B cell (primary cell): ENCODE measurements around the gene NMD3. TPM values are rescaled to one million over a fixed set of nuclear protein-coding genes. Genes with fewer than 3 reads are reported as not detected.

Experiments
- ATAC-seq: fragments of 200-7000 bp; cut with Tn5 transposase; one replicate; pipeline ENCODE4 v1.10.0; 2021; ENCODE audit warnings: low read depth, mild to moderate bottlenecking, moderate number of reproducible peaks, moderate library complexity
- CTCF ChIA-PET: fragments of 350-600 bp; sonication (Branson Sonifier 250); formaldehyde crosslinking; loops from one replicate; lab custom pipeline; 2021; ENCODE audit warnings: antibody characterized with exemption, inconsistent platforms; lab: Charles Lee
- POLR2A ChIA-PET: fragments of 350-600 bp; sonication (Branson Sonifier 250); formaldehyde crosslinking; loops from one replicate; lab custom pipeline; 2021; ENCODE audit warnings: antibody characterized with exemption; lab: Charles Lee
- DNase-seq: peaks from one replicate; pipeline ENCODE4 v3.0.0; 2013
- H2AFZ ChIP-seq: 2 replicates; pipeline ENCODE4 v1.6.1; 2012; ENCODE audit warnings: mild to moderate bottlenecking, low read depth, low read length; ENCODE audit not compliant: insufficient read depth, poor library complexity, severe bottlenecking
- H3K27ac ChIP-seq, 2 donors: 1 replicate in 1 of 2; 2 replicates in 1 of 2; pipeline ENCODE4 v1.5.1; 2012 to 2013; ENCODE audit warnings: low read length in 2 of 2, mild to moderate bottlenecking in 2 of 2, moderate library complexity in 1 of 2
- H3K27me3 ChIP-seq, 4 experiments: fragments of 200-600 bp in 1 of 4; sonication (generic) in 1 of 4; replicated peaks in 1 of 4; 1 replicate in 2 of 4; 2 replicates in 2 of 4; pipeline versions ENCODE4 v1.6.1 to v1.7.0; 2013 to 2016; ENCODE audit warnings: low read length in 3 of 4, mild to moderate bottlenecking in 2 of 4, mixed read lengths in 1 of 4, moderate library complexity in 1 of 4; ENCODE audit not compliant: insufficient read depth in 4 of 4, control insufficient read depth in 3 of 4; ENCODE audit errors: control extremely low read depth in 1 of 4
- H3K36me3 ChIP-seq, 2 experiments: replicated peaks in 1 of 2; 1 replicate in 1 of 2; 2 replicates in 1 of 2; pipeline versions ENCODE4 v1.6.1 to v1.7.1; 2013; ENCODE audit warnings: low read length in 1 of 2; ENCODE audit not compliant: insufficient read depth in 2 of 2, control insufficient read depth in 1 of 2; ENCODE audit errors: control extremely low read depth in 1 of 2, extremely low read depth in 1 of 2
- H3K4me1 ChIP-seq, 2 donors: fragments of 200-600 bp in 1 of 2; sonication (generic) in 1 of 2; 1 replicate in 1 of 2; 2 replicates in 1 of 2; pipeline versions ENCODE4 v1.5.1 to v1.6.1; 2013 to 2017; ENCODE audit warnings: low read length in 2 of 2; ENCODE audit not compliant: control insufficient read depth in 2 of 2, insufficient read depth in 2 of 2
- H3K4me2 ChIP-seq: replicated peaks from 2 replicates; pipeline ENCODE3; 2012; ENCODE audit warnings: mild to moderate bottlenecking, low read depth, low read length; ENCODE audit not compliant: poor library complexity, severe bottlenecking
- H3K4me3 ChIP-seq, 5 experiments: fragments of 200-600 bp in 1 of 5; sonication (generic) in 1 of 5; 1 replicate in 3 of 5; 2 replicates in 2 of 5; pipeline versions ENCODE4 v1.5.1 to v1.7.0; 2011 to 2016; ENCODE audit warnings: low read length in 4 of 5, mild to moderate bottlenecking in 4 of 5, low read depth in 2 of 5, control low read depth in 1 of 5, moderate library complexity in 1 of 5; ENCODE audit not compliant: insufficient read depth in 1 of 5; ENCODE audit errors: control extremely low read depth in 1 of 5, extremely low read depth in 1 of 5
- H3K79me2 ChIP-seq: fragments of 200-600 bp; sonication (generic); one replicate; pipeline ENCODE4 v1.6.0; 2016; ENCODE audit warnings: low read length; ENCODE audit not compliant: control insufficient read depth, insufficient read depth
- H3K9ac ChIP-seq: fragments of 200-600 bp; sonication (generic); 2 replicates; pipeline ENCODE4 v1.6.1; 2017; ENCODE audit warnings: mild to moderate bottlenecking, low read length, moderate library complexity
- H3K9me3 ChIP-seq, 3 donors: one replicate each; pipeline versions ENCODE4 v1.6.1 to v1.7.1; 2013; ENCODE audit warnings: low read length in 2 of 3; ENCODE audit not compliant: control insufficient read depth in 2 of 3, insufficient read depth in 1 of 3; ENCODE audit errors: control extremely low read depth in 1 of 3
- H4K20me1 ChIP-seq: 2 replicates; pipeline ENCODE4 v1.6.0; 2012; ENCODE audit warnings: mild to moderate bottlenecking, low read length; ENCODE audit not compliant: insufficient read depth, control insufficient read depth, poor library complexity, severe bottlenecking
- H3K27ac Mint-ChIP-seq: one replicate; pipeline ENCODE4 v1.8.0; 2021; ENCODE audit warnings: mixed read lengths
- H3K27me3 Mint-ChIP-seq: one replicate; pipeline ENCODE4 v1.8.0; 2021; ENCODE audit warnings: mixed read lengths
- H3K4me1 Mint-ChIP-seq: one replicate; pipeline ENCODE4 v1.8.0; 2021; ENCODE audit warnings: mixed read lengths
- H3K4me3 Mint-ChIP-seq: one replicate; pipeline ENCODE4 v1.8.0; 2021; ENCODE audit warnings: mixed read lengths
- H3K9me3 Mint-ChIP-seq: one replicate; pipeline ENCODE4 v1.8.0; 2022; ENCODE audit warnings: mixed read lengths; ENCODE audit not compliant: insufficient read depth
- EZH2 ChIP-seq: IDR thresholded peaks from 2 replicates; pipeline ENCODE4 v1.6.1; 2012; ENCODE audit warnings: borderline replicate concordance, low read depth, mild to moderate bottlenecking, moderate library complexity, low read length; ENCODE audit not compliant: insufficient read depth, poor library complexity, severe bottlenecking
- WGBS: methylation state at CpG from one replicate; pipeline ENCODE4 v1.1.5; 2013; ENCODE audit warnings: missing lambda C conversion rate; ENCODE audit not compliant: insufficient coverage; 5-methylcytosine and 5-hydroxymethylcytosine counted together
- intact Hi-C: fragments of 100-400 bp; cut with micrococcal nuclease; formaldehyde crosslinking; loops from one replicate; pipeline ENCODE4 v1.10.0; 2022
- polyA plus RNA-seq: library from polyadenylated mRNA; depleted of rRNA; stranded (reverse); fragments of >200 nt; gene quantifications from 2 replicates; pipeline ENCODE4 v1.2.3, GENCODE V29; 2012
- total RNA-seq, 2 donors: library from RNA; stranded (reverse); fragments of 120-200 nt in 1 of 2; gene quantifications; 1 replicate in 1 of 2; 2 replicates in 1 of 2; pipeline versions ENCODE4 v1.2.3 to v1.2.4, GENCODE V29; 2013 to 2022
- TF ChIP-seq, protein P1 (sequence below): fragments of 200-600 bp; IDR thresholded peaks from one replicate; pipeline ENCODE4 v1.8.0; 2022; ENCODE audit warnings: antibody characterized with exemption, mild to moderate bottlenecking

The NMD3 gene
- total and polyA plus RNA-seq, 2 donors (not counting 1 experiment from before 2014, with no cell fraction given) = 14.5 to 38.0 TPM

DNA sequence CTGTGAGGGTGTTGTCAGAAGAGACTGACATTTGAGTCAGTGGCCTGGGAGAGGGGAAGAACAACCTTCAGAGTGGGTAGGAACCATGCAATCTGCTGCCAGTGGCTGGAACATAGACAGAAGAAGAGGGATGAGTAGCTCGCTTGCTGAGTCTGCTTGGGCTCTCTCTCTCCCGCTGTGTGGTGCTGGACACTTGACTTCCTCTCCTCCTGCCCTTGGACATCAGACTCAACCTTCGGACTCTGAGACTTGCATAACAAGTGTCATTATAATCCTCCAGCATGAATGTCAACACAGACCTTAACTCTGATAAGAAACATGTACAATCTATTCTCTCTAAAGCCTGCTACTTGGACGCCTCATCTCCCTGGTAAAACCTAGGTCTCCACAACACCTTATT, 5.9 kb upstream of the NMD3 start:
- Histone ChIP-seq H2AFZ (no peak overlapping the region), H3K27ac (no peak overlapping the region), H3K9ac (no peak overlapping the region), H3K4me1 (peaks cover 0 to under 1% of the 10 kb centered on the region in 2 donors), H3K4me2 (no peak overlapping the region), H3K36me3 (no peaks in the 10 kb centered on the region), H3K27me3 (peaks cover 0 to 5% (median 2%) of the 10 kb centered on the region in 4 experiments), H3K4me3 (no peak overlapping the region), H3K79me2 (no peaks in the 10 kb centered on the region), H3K9me3 (no peaks in the 10 kb centered on the region), H4K20me1 (no peaks in the 10 kb centered on the region)
- no peak for DNase-seq
- 98% methylated on average over 4 of the region's 4 CpGs for WGBS
- POLR2A ChIA-PET = no interaction called here
- intact Hi-C loops = no loop called here
- no peak for ATAC-seq
- Mint-ChIP-seq H3K4me3 (no peak overlapping the region), H3K4me1 (peaks cover 3% of the 10 kb centered on the region), H3K27me3 (peaks cover 26% of the 10 kb centered on the region), H3K27ac (no peak overlapping the region), H3K9me3 (no peaks in the 10 kb centered on the region)
- TF ChIP-seq EZH2 = no peak
- TF ChIP-seq, protein P1, sequence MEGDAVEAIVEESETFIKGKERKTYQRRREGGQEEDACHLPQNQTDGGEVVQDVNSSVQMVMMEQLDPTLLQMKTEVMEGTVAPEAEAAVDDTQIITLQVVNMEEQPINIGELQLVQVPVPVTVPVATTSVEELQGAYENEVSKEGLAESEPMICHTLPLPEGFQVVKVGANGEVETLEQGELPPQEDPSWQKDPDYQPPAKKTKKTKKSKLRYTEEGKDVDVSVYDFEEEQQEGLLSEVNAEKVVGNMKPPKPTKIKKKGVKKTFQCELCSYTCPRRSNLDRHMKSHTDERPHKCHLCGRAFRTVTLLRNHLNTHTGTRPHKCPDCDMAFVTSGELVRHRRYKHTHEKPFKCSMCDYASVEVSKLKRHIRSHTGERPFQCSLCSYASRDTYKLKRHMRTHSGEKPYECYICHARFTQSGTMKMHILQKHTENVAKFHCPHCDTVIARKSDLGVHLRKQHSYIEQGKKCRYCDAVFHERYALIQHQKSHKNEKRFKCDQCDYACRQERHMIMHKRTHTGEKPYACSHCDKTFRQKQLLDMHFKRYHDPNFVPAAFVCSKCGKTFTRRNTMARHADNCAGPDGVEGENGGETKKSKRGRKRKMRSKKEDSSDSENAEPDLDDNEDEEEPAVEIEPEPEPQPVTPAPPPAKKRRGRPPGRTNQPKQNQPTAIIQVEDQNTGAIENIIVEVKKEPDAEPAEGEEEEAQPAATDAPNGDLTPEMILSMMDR = no peak
- CTCF ChIA-PET = no interaction called here

DNA sequence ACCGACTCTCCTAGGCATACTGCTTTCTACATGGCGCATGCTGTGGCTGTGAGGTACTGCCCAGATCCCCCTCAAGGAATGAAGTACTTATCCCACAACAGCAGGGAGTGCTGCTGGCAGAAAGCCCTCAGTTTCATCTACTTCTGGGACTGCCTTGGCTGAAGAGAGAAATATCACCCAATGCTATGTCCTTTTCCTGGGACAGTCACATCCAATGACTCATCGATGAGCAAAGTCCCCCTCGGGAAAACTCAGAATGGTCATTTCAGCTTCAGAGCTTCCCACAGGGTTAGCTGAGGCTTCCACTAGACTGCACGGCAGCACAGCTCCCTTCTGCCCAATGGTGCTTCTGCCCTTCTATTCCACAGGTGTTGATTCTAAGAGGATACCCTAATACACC, 3.6 kb upstream of the NMD3 start:
- Histone ChIP-seq H3K79me2 (peaks cover 14% of the 10 kb centered on the region), H3K4me3 (no peak overlapping the region)

More for the DNA sequence above, 3.6 kb upstream of the NMD3 start:
- Histone ChIP-seq H3K9me3 (no peaks in the 10 kb centered on the region), H3K4me2 (no peak overlapping the region), H3K27ac (no peak overlapping the region), H3K27me3 (peaks cover 0 to 5% (median 2%) of the 10 kb centered on the region in 4 experiments), H3K4me1 (peaks cover 9 to 14% of the 10 kb centered on the region in 2 donors), H2AFZ (no peak overlapping the region), H3K36me3 (no peaks in the 10 kb centered on the region), H4K20me1 (no peaks in the 10 kb centered on the region), H3K9ac (no peak overlapping the region)
- CTCF ChIA-PET = interaction anchor here (1.0 kb wide), 1 partner anchor 121 kb away, joined by 3 read pairs; no protein-coding TSS in a partner anchor
- TF ChIP-seq, protein P1 = no peak
- TF ChIP-seq EZH2 = no peak
- no peak for DNase-seq
- H3K27me3 Mint-ChIP-seq = peaks cover 22% of the 10 kb centered on the region
- peaks cover 14% of the 10 kb centered on the region for H3K4me1 Mint-ChIP-seq
- no peak overlapping the region for H3K27ac Mint-ChIP-seq
- POLR2A ChIA-PET = no interaction called here
- H3K4me3 Mint-ChIP-seq = no peak overlapping the region
- 98% methylated on average over 4 of the region's 5 CpGs for WGBS
- intact Hi-C loops = no loop called here
- no peaks in the 10 kb centered on the region for H3K9me3 Mint-ChIP-seq
- no peak for ATAC-seq
